HCT116 (cell line): Measurements from ENCODE around the gene MEF2D. TPM values are rescaled to one million over a fixed set of nuclear protein-coding genes. Genes with fewer than 3 reads are reported as not detected.

Experiments used
- ATAC-seq: fragments of 200-7000 bp; cut with Tn5 transposase; 2 replicates; pipeline ENCODE4 v1.9.1; 2020; ENCODE audit warnings: mild to moderate bottlenecking, moderate library complexity
- BruUV-seq: library from RNA; stranded (reverse); fragments of 400-500 nt; replicated peaks from 2 replicates; lab custom pipeline; 2021; lab: Mats Ljungman, UMichigan
- CTCF ChIA-PET: fragments of 300-600 bp; sonication (Branson Sonifier 250); formaldehyde crosslinking; loops from one replicate; lab custom pipeline; 2021; ENCODE audit warnings: antibody characterized with exemption; lab: Charles Lee
- POLR2A ChIA-PET: fragments of 300-600, 350-600 bp; sonication (Branson Sonifier 250); formaldehyde crosslinking; loops from one replicate; lab custom pipeline; 2021; ENCODE audit warnings: antibody characterized with exemption; lab: Charles Lee
- RAD21 ChIA-PET, 2 experiments: fragments of 300-600 bp; sonication (Branson Sonifier 250); formaldehyde crosslinking; loops; one replicate each; lab custom pipeline; 2023; ENCODE audit warnings: low total read pairs in 2 of 2; ENCODE audit not compliant: uncharacterized antibody in 2 of 2, unreplicated experiment in 2 of 2, low non-redundant PET in 1 of 2; lab: Charles Lee
- DNase-seq: peaks from one replicate; pipeline ENCODE4 v3.0.0-alpha.2; 2010; ENCODE audit warnings: low read depth, low spot score
- H2AFZ ChIP-seq: fragments of 200-600 bp; shearing (Covaris generic), sonication (generic); 2 replicates; pipeline ENCODE4 v1.6.1; 2017; ENCODE audit warnings: low read depth, mixed run types, mixed read lengths, antibody characterized with exemption, low read length; ENCODE audit not compliant: poor library complexity, severe bottlenecking
- H3K27ac ChIP-seq: 2 replicates; pipeline ENCODE4 v1.5.1; 2012; ENCODE audit warnings: low read depth, low read length
- H3K27me3 ChIP-seq: fragments of 200-600 bp; sonication (generic); 2 replicates; pipeline ENCODE4 v1.6.1; 2016; ENCODE audit warnings: mixed run types, low read length, mixed read lengths; ENCODE audit not compliant: insufficient read depth
- H3K36me3 ChIP-seq, 2 experiments: fragments of 200-500 bp in 1 of 2; fragments of 200-600 bp in 1 of 2; sonication (Bioruptor generic) in 1 of 2; sonication (generic) in 1 of 2; 2 replicates each; pipeline versions ENCODE4 v1.5.1 to v1.6.1; 2014 to 2016; ENCODE audit warnings: low read length in 2 of 2, inconsistent platforms in 1 of 2, mixed read lengths in 1 of 2, mixed run types in 1 of 2; ENCODE audit not compliant: insufficient read depth in 2 of 2, control insufficient read depth in 1 of 2
- H3K4me1 ChIP-seq, 2 experiments: fragments of 200-600 bp in 1 of 2; sonication (generic) in 1 of 2; 2 replicates each; pipeline versions ENCODE4 v1.5.1 to v1.6.1; 2012 to 2017; ENCODE audit warnings: low read length in 2 of 2, inconsistent platforms in 1 of 2, mild to moderate bottlenecking in 1 of 2, mixed read lengths in 1 of 2, mixed run types in 1 of 2, moderate library complexity in 1 of 2; ENCODE audit not compliant: insufficient read depth in 2 of 2, control insufficient read depth in 1 of 2
- H3K4me2 ChIP-seq: fragments of 200-600 bp; sonication (generic); 2 replicates; pipeline ENCODE4 v1.6.1; 2017; ENCODE audit warnings: mixed run types, low read length, mixed read lengths
- H3K4me3 ChIP-seq, 2 experiments: fragments of 200-600 bp in 1 of 2; sonication (generic) in 1 of 2; replicated peaks in 1 of 2; 2 replicates each; pipeline ENCODE4 v1.5.1; 2011 to 2016; ENCODE audit warnings: low read length in 2 of 2, control low read depth in 1 of 2, low read depth in 1 of 2, mild to moderate bottlenecking in 1 of 2, mixed read lengths in 1 of 2, mixed run types in 1 of 2
- H3K79me2 ChIP-seq: fragments of 200-600 bp; sonication (generic); 2 replicates; pipeline ENCODE4 v1.6.1; 2017; ENCODE audit warnings: mild to moderate bottlenecking, mixed run types, low read length, moderate library complexity, mixed read lengths; ENCODE audit not compliant: insufficient read depth
- H3K9ac ChIP-seq: fragments of 200-600 bp; sonication (generic); 2 replicates; pipeline ENCODE4 v1.6.1; 2016; ENCODE audit warnings: low read length, mixed read lengths
- H3K9me2 ChIP-seq: fragments of 200-600 bp; sonication (generic), shearing (Covaris generic); 2 replicates; pipeline ENCODE4 v1.6.1; 2017; ENCODE audit warnings: mixed run types, mild to moderate bottlenecking, moderate library complexity; ENCODE audit not compliant: insufficient read depth
- H3K9me3 ChIP-seq, 2 experiments: fragments of 200-500 bp in 1 of 2; fragments of 200-600 bp in 1 of 2; sonication (Bioruptor generic) in 1 of 2; sonication (generic) in 1 of 2; 2 replicates each; pipeline ENCODE4 v1.6.1; 2014 to 2017; ENCODE audit warnings: low read length in 2 of 2, mixed read lengths in 2 of 2, inconsistent platforms in 1 of 2, low read depth in 1 of 2, mild to moderate bottlenecking in 1 of 2, mixed run types in 1 of 2, moderate library complexity in 1 of 2; ENCODE audit not compliant: control insufficient read depth in 1 of 2, insufficient read depth in 1 of 2
- H4K20me1 ChIP-seq: fragments of 200-600 bp; sonication (generic), shearing (Covaris generic); 2 replicates; pipeline ENCODE4 v1.6.1; 2017; ENCODE audit warnings: mixed run types, mild to moderate bottlenecking, moderate library complexity; ENCODE audit not compliant: insufficient read depth
- ATF3 ChIP-seq: IDR thresholded peaks from 2 replicates; pipeline ENCODE4 v1.6.1; 2012
- CTCF ChIP-seq, 3 experiments: fragments of 200-600 bp in 1 of 3; sonication (generic) in 1 of 3; IDR thresholded peaks in 2 of 3; conservative IDR thresholded peaks in 1 of 3; 2 replicates each; pipeline ENCODE4 v1.5.1; 2012 to 2017; ENCODE audit warnings: low read depth in 2 of 3, low read length in 2 of 3, antibody characterized with exemption in 1 of 3, borderline replicate concordance in 1 of 3, control low read depth in 1 of 3, mild to moderate bottlenecking in 1 of 3, mixed read lengths in 1 of 3, mixed run types in 1 of 3, moderate library complexity in 1 of 3; ENCODE audit not compliant: insufficient read depth in 1 of 3
- EGR1 ChIP-seq: IDR thresholded peaks from 2 replicates; pipeline ENCODE4 v1.6.1; 2012; ENCODE audit warnings: low read depth
- EZH2phosphoT487 ChIP-seq: fragments of 200-600 bp; IDR thresholded peaks from 2 replicates; pipeline ENCODE4 v1.6.1; 2018; ENCODE audit warnings: antibody characterized with exemption, borderline replicate concordance
- MAX ChIP-seq: IDR thresholded peaks from 2 replicates; pipeline ENCODE4 v1.6.1; 2012
- POLR2A ChIP-seq: IDR thresholded peaks from 2 replicates; pipeline ENCODE4 v1.7.0; 2011; ENCODE audit warnings: borderline replicate concordance; ENCODE audit not compliant: insufficient read depth, insufficient read length; ENCODE audit errors: extremely low read depth
- POLR2AphosphoS5 ChIP-seq: IDR thresholded peaks from 2 replicates; pipeline ENCODE4 v1.6.1; 2011; ENCODE audit warnings: mild to moderate bottlenecking, low read depth, low read length, moderate library complexity
- REST ChIP-seq: IDR thresholded peaks from 2 replicates; pipeline ENCODE4 v1.6.1; 2012; ENCODE audit warnings: low read depth
- SIN3A ChIP-seq: IDR thresholded peaks from 2 replicates; pipeline ENCODE4 v1.6.1; 2012; ENCODE audit warnings: low read depth
- SP1 ChIP-seq: IDR thresholded peaks from 2 replicates; pipeline ENCODE4 v1.6.1; 2012; ENCODE audit warnings: low read depth
- SRF ChIP-seq: IDR thresholded peaks from 2 replicates; pipeline ENCODE4 v1.6.1; 2012; ENCODE audit warnings: low read depth
- ZNF274 ChIP-seq: fragments of 200-500 bp; sonication (Bioruptor generic); IDR thresholded peaks from 2 replicates; pipeline ENCODE4 v1.6.1; 2014; ENCODE audit warnings: mild to moderate bottlenecking, low read depth, low read length, inconsistent platforms
- intact Hi-C: fragments of 100-400 bp; cut with micrococcal nuclease; formaldehyde crosslinking; loops from 2 replicates; pipeline ENCODE4 v1.10.0; 2022
- total RNA-seq: library from RNA; stranded (reverse); gene quantifications from one replicate; pipeline ENCODE4 v1.2.1, GENCODE V29; 2021; ENCODE audit not compliant: unreplicated experiment

MEF2D gene
- total RNA-seq, 1 experiment from 2014 or later = 44.2 TPM

GRCh38 chr1:156546267-156546666, 45.7 kb upstream of the MEF2D start:
- CTCF ChIA-PET = no interaction called here
- TF ChIP-seq CTCF (IDR thresholded peaks at IDR 0.05 in 2 of 3, conservative IDR thresholded peaks at IDR 0.05 in 1 of 3; ENCODE audit: borderline replicate concordance in 1 of 3, insufficient read depth in 1 of 3, low read depth in 2 of 3, low read length in 2 of 3) = no peak
- TF ChIP-seq SP1 = no peak
- no peak for TF ChIP-seq POLR2AphosphoS5
- TF ChIP-seq SRF = no peak
- no peak for TF ChIP-seq MAX
- no peak for TF ChIP-seq ZNF274
- no peak for TF ChIP-seq REST
- no peak for TF ChIP-seq EGR1
- TF ChIP-seq EZH2phosphoT487 = no peak
- no peak for TF ChIP-seq SIN3A
- TF ChIP-seq ATF3 = no peak
- no peak for TF ChIP-seq POLR2A
- TF ChIP-seq, all 23 proteins: peak for 0
- DNase-seq (no peak), ATAC-seq (no peak)
- H3K4me1 ChIP-seq = peaks cover 0 to under 1% of the 10 kb centered on the region in 2 experiments; a peak in 1 of 4 replicates
- no peak overlapping the region for H3K27ac ChIP-seq
- no peak overlapping the region for H2AFZ ChIP-seq
- peaks cover 0 to 8% of the 10 kb centered on the region in 2 experiments; a peak in 3 of 4 replicates for H3K36me3 ChIP-seq
- no peaks in the 10 kb centered on the region for H3K9me2 ChIP-seq
- intact Hi-C loops = no loop called here
- H3K27me3 ChIP-seq = no peaks in the 10 kb centered on the region
- no peak overlapping the region for H3K9ac ChIP-seq
- no peaks in the 10 kb centered on the region for H3K79me2 ChIP-seq
- BruUV-seq = no TSS peak
- RAD21 ChIA-PET = no interaction called here
- no peaks in the 10 kb centered on the region for H3K9me3 ChIP-seq
- no peak overlapping the region for H3K4me3 ChIP-seq
- POLR2A ChIA-PET = no interaction called here
- no peak overlapping the region for H3K4me2 ChIP-seq
- no peaks in the 10 kb centered on the region for H4K20me1 ChIP-seq
